Neural progenitor cell (in vitro differentiated cells): ENCODE data around the gene PAQR9. TPM values are rescaled to one million over a fixed set of nuclear protein-coding genes. Genes with fewer than 3 reads are reported as not detected.

Experiments
- DNase-seq: peaks from one replicate; pipeline ENCODE4 v3.0.0-alpha.2; 2016; ENCODE audit warnings: low spot score
- H2AFZ ChIP-seq: fragments of 200-600 bp; sonication (generic); replicated peaks from 2 replicates; pipeline ENCODE4 v1.6.1; 2016; ENCODE audit warnings: antibody characterized with exemption
- H3F3A ChIP-seq: fragments of 200-600 bp; sonication (generic); 2 replicates; pipeline ENCODE4 v1.6.1; 2016; ENCODE audit warnings: antibody characterized with exemption, low read depth
- H3K27ac ChIP-seq: fragments of 200-600 bp; sonication (generic); 2 replicates; pipeline ENCODE4 v1.5.1; 2016; ENCODE audit warnings: mild to moderate bottlenecking
- H3K27me3 ChIP-seq: fragments of 200-600 bp; sonication (generic); 2 replicates; pipeline ENCODE4 v1.6.1; 2016; ENCODE audit warnings: mild to moderate bottlenecking, moderate library complexity
- H3K36me3 ChIP-seq: fragments of 200-600 bp; sonication (generic); 2 replicates; pipeline ENCODE4 v1.5.1; 2016
- H3K4me1 ChIP-seq: fragments of 200-600 bp; sonication (generic); 2 replicates; pipeline ENCODE4 v1.6.1; 2016; ENCODE audit warnings: mixed run types
- H3K4me2 ChIP-seq: fragments of 200-600 bp; sonication (generic); 2 replicates; pipeline ENCODE4 v1.6.1; 2016
- H3K4me3 ChIP-seq: fragments of 200-600 bp; sonication (generic); 2 replicates; pipeline ENCODE4 v1.5.1; 2016
- H3K79me2 ChIP-seq: fragments of 200-600 bp; sonication (generic); 2 replicates; pipeline ENCODE4 v1.6.1; 2016; ENCODE audit warnings: low read depth
- H3K9ac ChIP-seq: fragments of 200-600 bp; sonication (generic); 2 replicates; pipeline ENCODE4 v1.6.1; 2016
- H3K9me3 ChIP-seq: fragments of 200-600 bp; sonication (generic); 2 replicates; pipeline ENCODE4 v1.5.1; 2016; ENCODE audit warnings: low read depth
- H4K20me1 ChIP-seq: fragments of 200-600 bp; sonication (generic); 2 replicates; pipeline ENCODE4 v1.6.1; 2016; ENCODE audit warnings: low read depth
- H3K27ac Mint-ChIP-seq: 3 replicates; pipeline ENCODE4 v1.8.0; 2021; ENCODE audit warnings: mixed read lengths
- H3K27me3 Mint-ChIP-seq: 2 replicates; pipeline ENCODE4 v1.8.0; 2022; ENCODE audit warnings: low read depth, mild to moderate bottlenecking, inconsistent platforms, moderate library complexity, mixed read lengths; ENCODE audit not compliant: insufficient read depth
- H3K36me3 Mint-ChIP-seq: 3 replicates; pipeline ENCODE4 v1.8.0; 2021; ENCODE audit warnings: mixed read lengths
- H3K4me1 Mint-ChIP-seq: 3 replicates; pipeline ENCODE4 v1.8.0; 2021; ENCODE audit warnings: mixed read lengths
- H3K4me3 Mint-ChIP-seq: 3 replicates; pipeline ENCODE4 v1.8.0; 2021; ENCODE audit warnings: mild to moderate bottlenecking, moderate library complexity, mixed read lengths
- H3K9me3 Mint-ChIP-seq: 3 replicates; pipeline ENCODE4 v1.8.0; 2020; ENCODE audit warnings: mixed read lengths
- EZH2 ChIP-seq: fragments of 200-600 bp; sonication (generic); IDR thresholded peaks from 2 replicates; pipeline ENCODE4 v1.6.1; 2017; ENCODE audit warnings: antibody characterized with exemption, mild to moderate bottlenecking, moderate library complexity
- EZH2phosphoT487 ChIP-seq: fragments of 200-600 bp; sonication (generic); IDR thresholded peaks from 2 replicates; pipeline ENCODE4 v1.6.1; 2017; ENCODE audit warnings: antibody characterized with exemption
- total RNA-seq: library from RNA; depleted of rRNA; stranded (reverse); fragments of >200 nt; gene quantifications from 2 replicates; pipeline ENCODE4 v1.2.3, GENCODE V29; 2015; ENCODE audit warnings: low replicate concordance
- TF ChIP-seq, protein P1 (sequence below): fragments of 200-600 bp; sonication (generic); IDR thresholded peaks from 2 replicates; pipeline ENCODE4 v1.5.1; 2017; ENCODE audit warnings: antibody characterized with exemption, mild to moderate bottlenecking

The PAQR9 gene
- total RNA-seq, 1 donor from 2014 or later = 2.2 TPM

DNA sequence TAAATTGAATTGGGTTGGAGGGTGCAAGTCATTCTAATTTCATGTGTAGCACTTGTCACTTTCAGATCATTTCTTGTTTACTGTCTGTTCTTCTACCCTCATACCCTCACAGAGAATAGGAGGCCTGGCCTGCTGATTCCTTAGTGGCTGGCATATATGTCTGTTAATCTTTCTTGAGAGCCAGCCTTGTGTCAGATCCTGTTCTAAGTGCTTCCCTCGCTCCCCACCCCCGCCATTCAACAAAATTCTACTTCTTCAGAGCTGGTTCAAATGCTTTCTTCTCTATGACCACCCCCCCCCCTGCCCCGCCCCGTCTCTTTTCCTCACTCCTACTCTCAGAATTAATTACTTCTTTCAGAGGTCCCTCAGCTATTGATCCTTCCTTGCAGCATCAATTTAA is 36.4 kb upstream of the PAQR9 start:
- H3K36me3 Mint-ChIP-seq = peaks cover 2% of the 10 kb centered on the region
- Histone ChIP-seq H3K36me3 (no peaks in the 10 kb centered on the region), H3K4me1 (peaks cover 20% of the 10 kb centered on the region), H3K4me2 (peak overlapping the region; percentile 100), H3K27ac (no peak overlapping the region), H3K27me3 (no peaks in the 10 kb centered on the region), H2AFZ (no peak overlapping the region), H3K9me3 (no peaks in the 10 kb centered on the region), H4K20me1 (peaks cover 20% of the 10 kb centered on the region), H3K79me2 (peaks cover 50% of the 10 kb centered on the region), H3K9ac (peak overlapping the region; percentile 77), H3K4me3 (peak overlapping the region; percentile 89), H3F3A (peaks cover 29% of the 10 kb centered on the region)
- H3K27ac Mint-ChIP-seq = peak overlapping the region; percentile 93
- peak; percentile 16 for DNase-seq
- peaks cover 24% of the 10 kb centered on the region for H3K4me1 Mint-ChIP-seq
- H3K4me3 Mint-ChIP-seq = peak overlapping the region; percentile 98
- H3K27me3 Mint-ChIP-seq = no peaks in the 10 kb centered on the region
- TF ChIP-seq EZH2phosphoT487 = no peak
- TF ChIP-seq EZH2 = no peak
- TF ChIP-seq, protein P1, sequence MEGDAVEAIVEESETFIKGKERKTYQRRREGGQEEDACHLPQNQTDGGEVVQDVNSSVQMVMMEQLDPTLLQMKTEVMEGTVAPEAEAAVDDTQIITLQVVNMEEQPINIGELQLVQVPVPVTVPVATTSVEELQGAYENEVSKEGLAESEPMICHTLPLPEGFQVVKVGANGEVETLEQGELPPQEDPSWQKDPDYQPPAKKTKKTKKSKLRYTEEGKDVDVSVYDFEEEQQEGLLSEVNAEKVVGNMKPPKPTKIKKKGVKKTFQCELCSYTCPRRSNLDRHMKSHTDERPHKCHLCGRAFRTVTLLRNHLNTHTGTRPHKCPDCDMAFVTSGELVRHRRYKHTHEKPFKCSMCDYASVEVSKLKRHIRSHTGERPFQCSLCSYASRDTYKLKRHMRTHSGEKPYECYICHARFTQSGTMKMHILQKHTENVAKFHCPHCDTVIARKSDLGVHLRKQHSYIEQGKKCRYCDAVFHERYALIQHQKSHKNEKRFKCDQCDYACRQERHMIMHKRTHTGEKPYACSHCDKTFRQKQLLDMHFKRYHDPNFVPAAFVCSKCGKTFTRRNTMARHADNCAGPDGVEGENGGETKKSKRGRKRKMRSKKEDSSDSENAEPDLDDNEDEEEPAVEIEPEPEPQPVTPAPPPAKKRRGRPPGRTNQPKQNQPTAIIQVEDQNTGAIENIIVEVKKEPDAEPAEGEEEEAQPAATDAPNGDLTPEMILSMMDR = no peak
- H3K9me3 Mint-ChIP-seq = no peaks in the 10 kb centered on the region

DNA sequence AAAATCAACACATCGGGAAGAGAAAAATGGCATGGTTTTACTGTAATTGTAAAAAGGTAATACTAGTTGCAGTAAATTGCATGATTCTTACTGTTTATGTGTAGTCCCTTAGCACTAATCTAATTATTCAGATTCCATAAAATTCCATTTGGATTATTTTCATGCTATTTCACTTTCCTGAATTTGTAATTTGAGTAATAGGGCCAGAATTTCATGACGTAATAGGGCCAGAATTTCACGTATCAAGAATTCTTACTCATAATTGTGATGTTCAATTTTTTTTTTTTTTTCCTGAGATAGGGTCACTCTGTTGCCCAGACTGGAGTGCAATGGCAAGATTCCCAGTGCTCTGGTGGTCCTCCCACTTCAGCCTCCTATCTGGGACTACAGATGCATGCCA is 35.0 kb upstream of the PAQR9 start:
- no peak for DNase-seq
- H3F3A ChIP-seq = peaks cover 29% of the 10 kb centered on the region
- H3K27me3 Mint-ChIP-seq = no peaks in the 10 kb centered on the region
- H3K9me3 ChIP-seq = no peaks in the 10 kb centered on the region
- H4K20me1 ChIP-seq = peaks cover 7% of the 10 kb centered on the region
- H3K4me3 Mint-ChIP-seq = no peak overlapping the region
- H3K4me3 ChIP-seq = no peak overlapping the region
- H3K9ac ChIP-seq = no peak overlapping the region
- H3K9me3 Mint-ChIP-seq = no peaks in the 10 kb centered on the region
- H3K27me3 ChIP-seq = no peaks in the 10 kb centered on the region
- no peaks in the 10 kb centered on the region for H3K36me3 ChIP-seq
- H3K79me2 ChIP-seq = peaks cover 36% of the 10 kb centered on the region
- peaks cover 24% of the 10 kb centered on the region for H3K4me1 Mint-ChIP-seq
- H2AFZ ChIP-seq = no peak overlapping the region
- TF ChIP-seq, protein P1 = no peak
- no peak for TF ChIP-seq EZH2
- TF ChIP-seq EZH2phosphoT487 = no peak
- no peaks in the 10 kb centered on the region for H3K36me3 Mint-ChIP-seq
- no peak overlapping the region for H3K4me2 ChIP-seq
- peaks cover 16% of the 10 kb centered on the region for H3K4me1 ChIP-seq
- no peak overlapping the region for H3K27ac Mint-ChIP-seq
- no peak overlapping the region for H3K27ac ChIP-seq

DNA sequence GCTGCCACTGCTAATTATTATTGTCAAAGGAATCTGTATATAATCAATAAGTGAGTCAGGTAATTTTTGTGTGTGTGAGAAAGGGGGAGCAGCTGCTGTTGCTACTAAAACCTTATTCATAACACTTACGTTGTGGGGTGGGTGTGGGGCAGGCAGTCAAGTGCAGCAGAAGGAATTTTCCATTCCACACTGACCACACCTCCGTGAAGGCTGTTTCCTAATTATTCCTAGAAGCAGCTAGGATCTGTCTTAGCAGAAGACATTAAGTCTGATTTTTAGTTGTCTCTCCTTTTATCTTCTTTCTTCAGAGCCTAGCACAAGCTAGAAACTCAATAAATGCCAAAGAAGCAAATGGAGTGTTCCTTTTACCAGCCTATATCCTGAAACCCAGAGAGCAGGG is 33.9 kb upstream of the PAQR9 start:
- Histone ChIP-seq H4K20me1 (no peaks in the 10 kb centered on the region), H3K79me2 (peaks cover 25% of the 10 kb centered on the region), H2AFZ (no peak overlapping the region), H3F3A (peaks cover 27% of the 10 kb centered on the region), H3K4me3 (no peak overlapping the region), H3K36me3 (no peaks in the 10 kb centered on the region), H3K4me1 (peaks cover 10% of the 10 kb centered on the region), H3K4me2 (no peak overlapping the region), H3K9ac (no peak overlapping the region), H3K27ac (no peak overlapping the region), H3K27me3 (no peaks in the 10 kb centered on the region), H3K9me3 (no peaks in the 10 kb centered on the region)
- TF ChIP-seq, protein P1 = no peak
- TF ChIP-seq EZH2 = no peak
- Mint-ChIP-seq H3K4me3 (no peak overlapping the region), H3K27me3 (no peaks in the 10 kb centered on the region), H3K9me3 (no peaks in the 10 kb centered on the region), H3K27ac (no peak overlapping the region), H3K36me3 (no peaks in the 10 kb centered on the region), H3K4me1 (peaks cover 19% of the 10 kb centered on the region)
- no peak for DNase-seq
